ENCODE data around the gene ARMH2.

DNA sequence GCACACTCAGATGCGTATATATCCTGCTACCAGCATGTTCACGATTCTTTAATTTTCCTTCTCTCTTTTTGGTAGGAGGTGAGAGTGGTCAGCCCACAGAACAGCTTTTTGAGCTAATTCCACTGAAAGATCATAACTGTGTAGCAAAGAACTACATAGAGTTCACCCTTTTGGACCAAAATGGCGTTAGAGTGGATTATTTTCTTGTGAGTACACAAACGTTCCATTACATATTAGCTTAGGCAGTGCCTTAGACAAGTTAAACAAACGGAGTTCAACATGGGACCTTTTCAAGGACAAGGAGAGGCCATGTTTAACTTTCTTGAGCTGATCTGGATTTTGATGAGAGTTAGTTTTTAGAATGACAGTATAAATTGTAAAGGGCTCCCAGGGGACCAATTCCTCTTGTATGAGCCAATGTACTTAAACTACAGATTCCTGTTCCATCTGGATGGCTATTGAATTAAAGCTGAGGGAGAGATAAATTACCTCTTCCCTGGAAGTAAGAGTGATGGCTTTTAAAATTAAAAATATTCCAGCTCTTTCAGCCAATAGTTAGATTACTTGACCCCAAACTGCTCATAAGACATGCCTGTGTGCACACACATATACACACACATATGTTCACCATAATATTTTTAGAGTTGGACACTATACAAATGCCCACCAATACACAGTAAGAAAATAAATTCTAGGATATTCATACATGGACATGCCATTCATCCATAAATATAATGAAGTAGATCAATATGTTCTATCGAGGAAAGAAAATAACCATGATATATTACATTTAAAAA lies 25.6 kb upstream of the ARMH2 start:
- TF ChIP-seq, protein P1, sequence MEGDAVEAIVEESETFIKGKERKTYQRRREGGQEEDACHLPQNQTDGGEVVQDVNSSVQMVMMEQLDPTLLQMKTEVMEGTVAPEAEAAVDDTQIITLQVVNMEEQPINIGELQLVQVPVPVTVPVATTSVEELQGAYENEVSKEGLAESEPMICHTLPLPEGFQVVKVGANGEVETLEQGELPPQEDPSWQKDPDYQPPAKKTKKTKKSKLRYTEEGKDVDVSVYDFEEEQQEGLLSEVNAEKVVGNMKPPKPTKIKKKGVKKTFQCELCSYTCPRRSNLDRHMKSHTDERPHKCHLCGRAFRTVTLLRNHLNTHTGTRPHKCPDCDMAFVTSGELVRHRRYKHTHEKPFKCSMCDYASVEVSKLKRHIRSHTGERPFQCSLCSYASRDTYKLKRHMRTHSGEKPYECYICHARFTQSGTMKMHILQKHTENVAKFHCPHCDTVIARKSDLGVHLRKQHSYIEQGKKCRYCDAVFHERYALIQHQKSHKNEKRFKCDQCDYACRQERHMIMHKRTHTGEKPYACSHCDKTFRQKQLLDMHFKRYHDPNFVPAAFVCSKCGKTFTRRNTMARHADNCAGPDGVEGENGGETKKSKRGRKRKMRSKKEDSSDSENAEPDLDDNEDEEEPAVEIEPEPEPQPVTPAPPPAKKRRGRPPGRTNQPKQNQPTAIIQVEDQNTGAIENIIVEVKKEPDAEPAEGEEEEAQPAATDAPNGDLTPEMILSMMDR (IDR thresholded peaks at IDR 0.05) = no peak
- no peak for TF ChIP-seq EZH2 (IDR thresholded peaks at IDR 0.05; ENCODE audit: borderline replicate concordance, insufficient read depth, low read depth, low read length, poor library complexity, severe bottlenecking)
